ENCODE data around the gene SIPA1L3.

DNA sequence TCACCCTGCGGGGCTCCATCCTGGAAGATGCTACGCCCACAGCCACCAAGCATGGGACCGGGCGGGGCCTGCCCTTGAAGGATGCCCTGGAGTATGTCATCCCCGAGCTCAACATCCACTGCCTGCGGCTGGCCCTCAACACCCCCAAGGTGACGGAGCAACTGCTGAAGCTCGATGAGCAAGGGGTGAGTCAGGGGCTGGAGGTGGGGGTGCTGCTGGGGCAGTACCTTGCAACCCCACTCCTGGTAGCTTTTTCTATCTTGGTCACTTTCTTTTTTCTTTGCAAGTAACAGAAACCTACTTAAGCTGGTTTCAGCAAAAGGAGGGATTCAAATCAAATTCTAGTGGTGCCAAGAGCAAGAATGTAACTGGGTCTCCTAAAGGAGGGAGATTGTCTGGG, 193.0 kb downstream of the SIPA1L3 start:
- TF ChIP-seq CTCF (IDR thresholded peaks at IDR 0.05) (no peak), POLR2A (IDR thresholded peaks at IDR 0.05) (no peak)

Data from lower leg skin (tissue), 3 donors.